Measurements from ENCODE around the gene CMTM7. TPM values are rescaled to one million over a fixed set of nuclear protein-coding genes. Genes with fewer than 3 reads are reported as not detected.

The CMTM7 gene
- total RNA-seq, 2 donors from 2014 or later: 15.6 to 33.1 TPM

GRCh38 chr3:32481791-32482631 is 90.4 kb downstream of the CMTM7 start:
- Histone ChIP-seq H3K27me3 (replicated peaks; ENCODE audit: insufficient read depth) (no peaks in the 10 kb centered on the region), H3K27ac (no peak overlapping the region), H3K4me1 (replicated peaks) (no peaks in the 10 kb centered on the region), H3K4me3 (no peak overlapping the region), H3K36me3 (no peaks in the 10 kb centered on the region), H3K9me3 (no peaks in the 10 kb centered on the region)
- 91% methylated on average over 3 of the region's 3 CpGs for WGBS
- DNase-seq (ENCODE audit: low spot score): no peak
- intact Hi-C loops (cut with DNase I): no loop called here
- no peak for TF ChIP-seq POLR2A (IDR thresholded peaks at IDR 0.05)
- no peak for TF ChIP-seq POLR2AphosphoS5 (IDR thresholded peaks at IDR 0.05)
- no peak for TF ChIP-seq CTCF (IDR thresholded peaks at IDR 0.05)

- no peak for TF ChIP-seq POLR2A (IDR thresholded peaks at IDR 0.05)
- TF ChIP-seq CTCF (IDR thresholded peaks at IDR 0.05): no peak
- no peak for TF ChIP-seq POLR2AphosphoS5 (IDR thresholded peaks at IDR 0.05)
- no peaks in the 10 kb centered on the region for H3K9me3 ChIP-seq
- H3K4me3 ChIP-seq: no peak overlapping the region
- intact Hi-C loops (cut with DNase I): no loop called here
- no peaks in the 10 kb centered on the region for H3K4me1 ChIP-seq (replicated peaks)
- WGBS: 88% methylated on average over 1 of the region's 1 CpG
- no peak overlapping the region for H3K27ac ChIP-seq
- H3K27me3 ChIP-seq (replicated peaks; ENCODE audit: insufficient read depth): no peaks in the 10 kb centered on the region
- no peak for DNase-seq (ENCODE audit: low spot score)
- H3K36me3 ChIP-seq: no peaks in the 10 kb centered on the region
These were observed 91.0 kb downstream of the CMTM7 start for GRCh38 chr3:32482693-32483092.

- no peak for DNase-seq (ENCODE audit: low spot score)
- TF ChIP-seq POLR2A (IDR thresholded peaks at IDR 0.05) (no peak), CTCF (IDR thresholded peaks at IDR 0.05) (no peak), POLR2AphosphoS5 (IDR thresholded peaks at IDR 0.05) (no peak)
- Histone ChIP-seq H3K27me3 (replicated peaks; ENCODE audit: insufficient read depth) (no peaks in the 10 kb centered on the region), H3K9me3 (no peaks in the 10 kb centered on the region), H3K36me3 (no peaks in the 10 kb centered on the region), H3K4me1 (replicated peaks) (no peaks in the 10 kb centered on the region), H3K27ac (no peak overlapping the region), H3K4me3 (no peak overlapping the region)
- 33% methylated on average over 1 of the region's 1 CpG for WGBS
- intact Hi-C loops (cut with DNase I): no loop called here
These were observed 92.1 kb downstream of the CMTM7 start for GRCh38 chr3:32483772-32484171.

GRCh38 chr3:32484436-32484835 is 92.8 kb downstream of the CMTM7 start:
- no peaks in the 10 kb centered on the region for H3K4me1 ChIP-seq (replicated peaks)
- H3K9me3 ChIP-seq: no peaks in the 10 kb centered on the region
- no peaks in the 10 kb centered on the region for H3K27me3 ChIP-seq (replicated peaks; ENCODE audit: insufficient read depth)
- TF ChIP-seq POLR2AphosphoS5 (IDR thresholded peaks at IDR 0.05) (no peak), CTCF (IDR thresholded peaks at IDR 0.05) (no peak), POLR2A (IDR thresholded peaks at IDR 0.05) (no peak)
- intact Hi-C loops (cut with DNase I): no loop called here
- no peak for DNase-seq (ENCODE audit: low spot score)
- 89% methylated on average over 6 of the region's 6 CpGs for WGBS
- H3K27ac ChIP-seq: no peak overlapping the region
- H3K4me3 ChIP-seq: no peak overlapping the region
- H3K36me3 ChIP-seq: no peaks in the 10 kb centered on the region
